Loucy (cell line): ENCODE results near the gene PLD2.

Experiments used
- H2AFZ ChIP-seq: fragments of 200-600 bp; sonication (generic); 2 replicates; pipeline ENCODE4 v1.6.0; 2016; ENCODE audit warnings: antibody characterized with exemption, mild to moderate bottlenecking, low read length, moderate library complexity
- H3F3A ChIP-seq: fragments of 200-600 bp; 2 replicates; pipeline ENCODE4 v1.6.0; 2016; ENCODE audit warnings: antibody characterized with exemption, low read depth, mild to moderate bottlenecking
- H3K27me3 ChIP-seq: fragments of 200-600 bp; sonication (generic); 2 replicates; pipeline ENCODE4 v1.6.1; 2014; ENCODE audit warnings: low read length, mild to moderate bottlenecking; ENCODE audit not compliant: insufficient read depth, poor library complexity, severe bottlenecking
- H3K36me3 ChIP-seq: fragments of 200-600 bp; sonication (generic); 2 replicates; pipeline ENCODE4 v1.6.1; 2016; ENCODE audit warnings: low read length; ENCODE audit not compliant: insufficient read depth
- H3K4me1 ChIP-seq: fragments of 200-600 bp; sonication (generic); 2 replicates; pipeline ENCODE4 v1.5.1; 2014; ENCODE audit warnings: low read length, mild to moderate bottlenecking; ENCODE audit not compliant: insufficient read depth, poor library complexity, severe bottlenecking
- H3K4me2 ChIP-seq: fragments of 200-600 bp; sonication (generic); 2 replicates; pipeline ENCODE4 v1.6.0; 2014; ENCODE audit warnings: antibody characterized with exemption, low read length, low read depth, mild to moderate bottlenecking; ENCODE audit not compliant: poor library complexity, severe bottlenecking
- H3K4me3 ChIP-seq: fragments of 200-600 bp; sonication (generic); 2 replicates; pipeline ENCODE4 v1.5.1; 2014; ENCODE audit warnings: low read length, mild to moderate bottlenecking, mixed read lengths; ENCODE audit not compliant: poor library complexity, severe bottlenecking
- H3K79me2 ChIP-seq: fragments of 200-600 bp; sonication (generic); 2 replicates; pipeline ENCODE4 v1.6.1; 2014; ENCODE audit warnings: low read length; ENCODE audit not compliant: insufficient read depth
- H3K9ac ChIP-seq: fragments of 200-600 bp; sonication (generic); 2 replicates; pipeline ENCODE4 v1.6.0; 2014; ENCODE audit warnings: mild to moderate bottlenecking, low read depth, low read length, moderate library complexity; ENCODE audit not compliant: poor library complexity, severe bottlenecking
- H3K9me2 ChIP-seq: fragments of 200-600 bp; sonication (generic); replicated peaks from 2 replicates; pipeline ENCODE4 v1.6.1; 2016; ENCODE audit warnings: low read depth, low read length, mixed read lengths
- H3K9me3 ChIP-seq: fragments of 200-600 bp; sonication (generic); 2 replicates; pipeline ENCODE4 v1.6.1; 2014; ENCODE audit warnings: mild to moderate bottlenecking, antibody characterized with exemption, low read length, low read depth; ENCODE audit not compliant: insufficient read depth
- H4K20me1 ChIP-seq: fragments of 200-600 bp; sonication (generic); 2 replicates; pipeline ENCODE4 v1.6.0; 2014; ENCODE audit warnings: antibody characterized with exemption, low read length, mild to moderate bottlenecking; ENCODE audit not compliant: insufficient read depth, poor library complexity, severe bottlenecking
- EZH2phosphoT487 ChIP-seq: fragments of 200-600 bp; IDR thresholded peaks from 2 replicates; pipeline ENCODE4 v1.6.1; 2018; ENCODE audit warnings: antibody characterized with exemption, mild to moderate bottlenecking, moderate library complexity, borderline replicate concordance
- TF ChIP-seq, protein P1 (sequence below): fragments of 200-600 bp; sonication (generic); conservative IDR thresholded peaks from 2 replicates; pipeline ENCODE4 v1.5.1; 2014; ENCODE audit warnings: mild to moderate bottlenecking, antibody characterized with exemption, low read length

Gene PLD2

DNA sequence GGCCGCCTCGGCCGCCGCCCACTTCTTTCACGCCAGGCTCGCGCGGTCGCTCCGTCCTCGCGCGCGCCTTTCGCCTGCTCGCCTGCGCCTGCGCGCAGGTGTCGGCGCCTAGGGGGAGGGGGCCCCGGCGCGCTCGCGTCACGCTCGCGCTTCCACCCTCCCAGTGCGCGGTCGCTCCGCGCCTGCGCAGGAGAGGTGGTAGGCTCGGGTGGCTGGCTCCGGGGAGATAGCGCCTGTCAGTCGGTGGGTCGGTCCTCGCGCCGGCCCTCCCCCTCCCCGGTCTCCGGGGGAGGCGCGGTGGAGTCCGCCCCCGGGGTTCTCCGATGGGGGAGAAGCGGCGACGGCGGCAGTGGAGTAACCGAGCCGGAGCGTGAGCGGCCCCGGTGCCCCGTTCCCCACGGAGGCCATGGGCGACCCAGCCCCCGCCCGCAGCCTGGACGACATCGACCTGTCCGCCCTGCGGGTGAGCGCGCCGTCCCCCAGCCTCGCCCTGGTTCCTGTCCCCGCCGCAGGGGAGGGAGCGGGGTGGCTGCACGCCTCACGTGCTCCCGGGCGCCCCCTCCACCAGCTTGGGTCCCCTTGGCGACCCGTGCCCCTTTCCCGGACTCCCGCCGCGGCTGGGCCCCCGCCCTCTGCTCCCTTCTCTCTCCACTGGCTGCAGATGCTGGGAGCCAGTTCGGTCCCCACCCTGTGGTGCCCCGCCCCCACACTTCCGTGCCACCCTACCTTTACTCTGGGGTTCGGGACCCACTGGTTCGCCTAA, 26.4 kb downstream of the PLD2 start, which contains the start of gene MINK1:
MINK1 (plus strand) TSS at position 163 of the 763 bp plus-strand sequence; CDS start at position 407, 244 bp downstream.
- H3K4me1 ChIP-seq, result peaks cover 24% of the 10 kb centered on the region
- peaks cover 35% of the 10 kb centered on the region; the same call in 1 of the 2 replicates for H3K79me2 ChIP-seq
- TF ChIP-seq, protein P1, sequence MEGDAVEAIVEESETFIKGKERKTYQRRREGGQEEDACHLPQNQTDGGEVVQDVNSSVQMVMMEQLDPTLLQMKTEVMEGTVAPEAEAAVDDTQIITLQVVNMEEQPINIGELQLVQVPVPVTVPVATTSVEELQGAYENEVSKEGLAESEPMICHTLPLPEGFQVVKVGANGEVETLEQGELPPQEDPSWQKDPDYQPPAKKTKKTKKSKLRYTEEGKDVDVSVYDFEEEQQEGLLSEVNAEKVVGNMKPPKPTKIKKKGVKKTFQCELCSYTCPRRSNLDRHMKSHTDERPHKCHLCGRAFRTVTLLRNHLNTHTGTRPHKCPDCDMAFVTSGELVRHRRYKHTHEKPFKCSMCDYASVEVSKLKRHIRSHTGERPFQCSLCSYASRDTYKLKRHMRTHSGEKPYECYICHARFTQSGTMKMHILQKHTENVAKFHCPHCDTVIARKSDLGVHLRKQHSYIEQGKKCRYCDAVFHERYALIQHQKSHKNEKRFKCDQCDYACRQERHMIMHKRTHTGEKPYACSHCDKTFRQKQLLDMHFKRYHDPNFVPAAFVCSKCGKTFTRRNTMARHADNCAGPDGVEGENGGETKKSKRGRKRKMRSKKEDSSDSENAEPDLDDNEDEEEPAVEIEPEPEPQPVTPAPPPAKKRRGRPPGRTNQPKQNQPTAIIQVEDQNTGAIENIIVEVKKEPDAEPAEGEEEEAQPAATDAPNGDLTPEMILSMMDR, result no peak
- no peak for TF ChIP-seq EZH2phosphoT487
- H4K20me1 ChIP-seq, result peaks cover 21% of the 10 kb centered on the region
- peak within 1 kb of the TSS; percentile 77 for H3K4me3 ChIP-seq
- H3F3A ChIP-seq, result no peaks in the 10 kb centered on the region
- H3K9me3 ChIP-seq, result no peaks in the 10 kb centered on the region
- H3K9ac ChIP-seq, result peak within 1 kb of the TSS; percentile 78
- H3K4me2 ChIP-seq, result peak within 1 kb of the TSS; percentile 91
- peak within 1 kb of the TSS; percentile 94 for H2AFZ ChIP-seq
- no peaks in the 10 kb centered on the region for H3K9me2 ChIP-seq
- no peaks in the 10 kb centered on the region for H3K27me3 ChIP-seq
- no peaks in the 10 kb centered on the region for H3K36me3 ChIP-seq

GRCh38 chr17:4833941-4834680, 27.2 kb downstream of the PLD2 start:
- Histone ChIP-seq H3K9me2 (no peaks in the 10 kb centered on the region), H3K9ac (peak overlapping the region; percentile 78), H3K79me2 (peaks cover 35% of the 10 kb centered on the region; the same call in 1 of the 2 replicates), H3K4me2 (peak overlapping the region; percentile 91), H3K4me3 (peak overlapping the region; percentile 77), H3K4me1 (peaks cover 24% of the 10 kb centered on the region), H3K36me3 (no peaks in the 10 kb centered on the region), H3K9me3 (no peaks in the 10 kb centered on the region), H4K20me1 (peaks cover 24% of the 10 kb centered on the region), H3K27me3 (no peaks in the 10 kb centered on the region), H3F3A (no peaks in the 10 kb centered on the region), H2AFZ (peak overlapping the region; percentile 92)
- TF ChIP-seq EZH2phosphoT487, result no peak
- TF ChIP-seq, protein P1, result no peak

GRCh38 chr17:4834681-4835020, 27.7 kb downstream of the PLD2 start:
- H3K79me2 ChIP-seq, result peaks cover 41% of the 10 kb centered on the region; the same call in 1 of the 2 replicates
- no peaks in the 10 kb centered on the region for H3K36me3 ChIP-seq
- peak overlapping the region; percentile 91 for H3K4me2 ChIP-seq
- H3K4me3 ChIP-seq, result peak overlapping the region; percentile 77
- no peaks in the 10 kb centered on the region for H3K27me3 ChIP-seq
- H3F3A ChIP-seq, result no peaks in the 10 kb centered on the region
- TF ChIP-seq, protein P1, result no peak
- no peak for TF ChIP-seq EZH2phosphoT487
- H3K9ac ChIP-seq, result peak overlapping the region; percentile 78
- H4K20me1 ChIP-seq, result peaks cover 24% of the 10 kb centered on the region
- H3K9me3 ChIP-seq, result no peaks in the 10 kb centered on the region
- H2AFZ ChIP-seq, result no peak overlapping the region
- H3K9me2 ChIP-seq, result no peaks in the 10 kb centered on the region
- H3K4me1 ChIP-seq, result peaks cover 29% of the 10 kb centered on the region
